IPS DF 6.9 (cell line): ENCODE results near the gene MATCAP1.

ENCODE experiments used
- DNase-seq: peaks from one replicate; pipeline ENCODE4 v3.0.0-alpha.2; 2013; ENCODE audit warnings: low read depth, low spot score
- H3K27ac ChIP-seq: one replicate; pipeline ENCODE4 v1.5.1; 2013; ENCODE audit warnings: low read length, control low read depth
- H3K27me3 ChIP-seq: 2 replicates; pipeline ENCODE4 v1.6.1; 2013; ENCODE audit warnings: mild to moderate bottlenecking, low read length; ENCODE audit not compliant: control insufficient read depth, insufficient read depth
- H3K36me3 ChIP-seq: 2 replicates; pipeline ENCODE4 v1.6.1; 2013; ENCODE audit warnings: low read length; ENCODE audit not compliant: control insufficient read depth, insufficient read depth
- H3K4me1 ChIP-seq: 2 replicates; pipeline ENCODE4 v1.6.1; 2013; ENCODE audit warnings: low read length; ENCODE audit not compliant: control insufficient read depth, insufficient read depth
- H3K4me3 ChIP-seq: 2 replicates; pipeline ENCODE4 v1.5.1; 2013; ENCODE audit warnings: mild to moderate bottlenecking, low read length
- H3K9me3 ChIP-seq: 2 replicates; pipeline ENCODE4 v1.6.1; 2013; ENCODE audit warnings: low read length, inconsistent platforms; ENCODE audit not compliant: control insufficient read depth, insufficient read depth
- WGBS: extraction: QIAGEN DNeasy Blood & Tissue Kit; methylation state at CpG from one replicate; pipeline ENCODE4 v1.1.7; 2013; ENCODE audit warnings: mixed read lengths, missing lambda C conversion rate; ENCODE audit not compliant: insufficient read length, insufficient coverage; 5-methylcytosine and 5-hydroxymethylcytosine counted together

Gene MATCAP1

GRCh38 chr16:67190448-67191399, 7.0 kb upstream of the MATCAP1 start:
- no peaks in the 10 kb centered on the region for H3K9me3 ChIP-seq
- WGBS, result no CpG with 5 or more reads among the region's 13 CpGs
- H3K4me1 ChIP-seq, result peaks cover 4% of the 10 kb centered on the region; the same call in 1 of the 2 replicates
- no peak overlapping the region for H3K4me3 ChIP-seq
- H3K27me3 ChIP-seq, result no peaks in the 10 kb centered on the region
- no peak overlapping the region for H3K27ac ChIP-seq
- DNase-seq, result no peak
- H3K36me3 ChIP-seq, result peaks cover 11% of the 10 kb centered on the region

DNA sequence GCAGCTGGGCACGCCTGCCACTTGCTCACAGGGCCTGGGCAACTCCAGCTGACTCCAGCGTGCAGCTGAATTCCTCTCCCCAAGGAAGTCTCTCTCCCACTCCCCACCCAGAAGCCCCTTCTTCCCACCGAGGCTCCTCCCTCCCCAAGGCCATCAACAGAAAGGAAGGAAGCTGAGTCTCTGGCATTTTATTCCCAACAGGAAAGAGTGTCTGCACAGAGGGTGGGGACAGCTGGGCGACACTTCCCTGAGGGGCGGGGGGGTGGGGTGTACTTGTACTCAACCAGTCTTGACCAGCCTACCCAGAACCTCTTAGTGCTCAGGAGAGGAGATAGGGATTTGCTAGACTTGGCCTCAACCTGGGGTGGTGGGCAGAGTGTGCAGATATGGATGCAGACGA, 6.3 kb upstream of the MATCAP1 start, which contains the start of gene EXOC3L1:
Gene EXOC3L1, minus strand, starts transcription at position 96 of the 400 bp plus-strand sequence. CDS start 460 bp downstream, outside the sequence.
- no CpG with 5 or more reads among the region's 6 CpGs for WGBS
- Histone ChIP-seq H3K27me3 (peaks cover 2% of the 10 kb centered on the region; the same call in 1 of the 2 replicates), H3K36me3 (peaks cover 6% of the 10 kb centered on the region; the same call in 1 of the 2 replicates), H3K4me3 (no peak within 1 kb of the TSS), H3K27ac (no peak within 1 kb of the TSS), H3K4me1 (peaks cover 5% of the 10 kb centered on the region), H3K9me3 (no peaks in the 10 kb centered on the region)
- DNase-seq, result no peak

DNA sequence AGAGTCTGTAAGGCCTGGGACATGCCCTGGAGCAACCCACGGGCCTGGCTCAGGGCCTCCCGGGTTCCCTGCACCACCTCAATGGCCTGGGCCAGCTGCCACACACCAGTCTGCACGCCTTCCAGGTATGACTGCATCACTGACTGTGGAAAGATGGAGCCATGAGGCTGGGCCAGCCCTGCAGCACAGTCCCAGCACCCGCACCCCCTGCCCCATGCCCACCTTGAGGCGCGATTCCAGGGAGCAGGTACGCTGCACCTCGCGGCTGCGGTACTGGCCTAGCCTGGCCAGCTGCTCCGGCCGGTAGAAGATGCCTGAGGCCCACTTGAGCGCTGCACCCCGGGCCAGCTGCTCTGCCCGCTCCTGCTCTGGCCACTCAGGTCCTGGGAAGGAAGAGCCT, 5.0 kb upstream of the MATCAP1 start:
- no peak overlapping the region for H3K4me3 ChIP-seq
- peaks cover 9% of the 10 kb centered on the region; the same call in 1 of the 2 replicates for H3K27me3 ChIP-seq
- H3K36me3 ChIP-seq, result peaks cover 5% of the 10 kb centered on the region
- no peak overlapping the region for H3K27ac ChIP-seq
- no peaks in the 10 kb centered on the region for H3K9me3 ChIP-seq
- WGBS, result no CpG with 5 or more reads among the region's 15 CpGs
- H3K4me1 ChIP-seq, result peaks cover 14% of the 10 kb centered on the region
- DNase-seq, result no peak

GRCh38 chr16:67188323-67188722, 4.6 kb upstream of the MATCAP1 start:
- Histone ChIP-seq H3K9me3 (no peaks in the 10 kb centered on the region), H3K4me3 (no peak overlapping the region), H3K27me3 (peaks cover 9% of the 10 kb centered on the region; the same call in 1 of the 2 replicates), H3K4me1 (peaks cover 14% of the 10 kb centered on the region), H3K36me3 (peaks cover 5% of the 10 kb centered on the region; the same call in 1 of the 2 replicates), H3K27ac (no peak overlapping the region)
- DNase-seq, result no peak
- no CpG with 5 or more reads among the region's 4 CpGs for WGBS

GRCh38 chr16:67187175-67187890, 3.6 kb upstream of the MATCAP1 start:
- peaks cover 12% of the 10 kb centered on the region for H3K4me1 ChIP-seq
- no CpG with 5 or more reads among the region's 26 CpGs for WGBS
- H3K27ac ChIP-seq, result no peak overlapping the region
- peaks cover 9% of the 10 kb centered on the region; the same call in 1 of the 2 replicates for H3K27me3 ChIP-seq
- H3K36me3 ChIP-seq, result peaks cover 5% of the 10 kb centered on the region; the same call in 1 of the 2 replicates
- H3K9me3 ChIP-seq, result no peaks in the 10 kb centered on the region
- H3K4me3 ChIP-seq, result no peak overlapping the region
- DNase-seq, result no peak

DNA sequence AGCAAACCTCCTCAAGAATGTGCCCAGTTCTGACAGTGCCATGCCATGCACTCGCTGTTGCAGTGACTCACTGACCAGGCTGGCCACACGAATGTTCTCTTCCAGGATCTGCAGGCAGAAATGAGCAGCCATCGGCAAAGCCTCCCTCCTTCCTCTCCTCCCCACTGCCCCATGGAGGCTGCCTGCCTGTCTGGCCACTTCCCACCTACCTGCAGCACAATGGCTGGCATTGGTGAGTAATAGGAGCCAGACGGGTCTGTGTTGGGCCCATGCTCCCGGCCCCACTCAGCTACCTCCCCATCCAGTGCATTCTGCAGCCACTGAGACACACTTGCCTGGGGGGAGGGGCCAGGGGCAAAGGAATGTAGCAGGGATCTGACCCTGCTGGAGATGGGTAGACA, 2.8 kb upstream of the MATCAP1 start:
- Histone ChIP-seq H3K4me3 (no peak overlapping the region), H3K36me3 (peaks cover 5% of the 10 kb centered on the region; the same call in 1 of the 2 replicates), H3K9me3 (no peaks in the 10 kb centered on the region), H3K27ac (no peak overlapping the region), H3K27me3 (peaks cover 9% of the 10 kb centered on the region; the same call in 1 of the 2 replicates), H3K4me1 (peaks cover 12% of the 10 kb centered on the region)
- no peak for DNase-seq
- WGBS, result no CpG with 5 or more reads among the region's 5 CpGs

- WGBS, result no CpG with 5 or more reads among the region's 12 CpGs
- Histone ChIP-seq H3K9me3 (no peaks in the 10 kb centered on the region), H3K36me3 (peaks cover 5% of the 10 kb centered on the region; the same call in 1 of the 2 replicates), H3K4me3 (no peak overlapping the region), H3K27ac (no peak overlapping the region), H3K27me3 (peaks cover 9% of the 10 kb centered on the region; the same call in 1 of the 2 replicates), H3K4me1 (peaks cover 12% of the 10 kb centered on the region)
- DNase-seq, result no peak
These were observed 1.9 kb upstream of the MATCAP1 start for GRCh38 chr16:67185651-67186134.

- peak overlapping the region; percentile 96; the same call in 1 of the 2 replicates for H3K4me3 ChIP-seq
- WGBS, result no CpG with 5 or more reads among the region's 43 CpGs
- peaks cover 9% of the 10 kb centered on the region; the same call in 1 of the 2 replicates for H3K27me3 ChIP-seq
- H3K9me3 ChIP-seq, result no peaks in the 10 kb centered on the region
- H3K27ac ChIP-seq, result no peak overlapping the region
- peaks cover 12% of the 10 kb centered on the region for H3K4me1 ChIP-seq
- peaks cover 5% of the 10 kb centered on the region; the same call in 1 of the 2 replicates for H3K36me3 ChIP-seq
- DNase-seq, result no peak
These were observed 1.4 kb upstream of the MATCAP1 start for GRCh38 chr16:67184995-67185650.

- Histone ChIP-seq H3K27me3 (peaks cover 9% of the 10 kb centered on the region; the same call in 1 of the 2 replicates), H3K27ac (no peak overlapping the region), H3K4me3 (peak overlapping the region; percentile 96; the same call in 1 of the 2 replicates), H3K4me1 (peaks cover 12% of the 10 kb centered on the region), H3K9me3 (no peaks in the 10 kb centered on the region), H3K36me3 (peaks cover 5% of the 10 kb centered on the region; the same call in 1 of the 2 replicates)
- no CpG with 5 or more reads among the region's 59 CpGs for WGBS
- DNase-seq, result no peak
These were observed 761 bp upstream of the MATCAP1 start for GRCh38 chr16:67184453-67184994.
